Adrenal gland (tissue), 12 donors: ENCODE measurements around the gene STK32C. TPM values are rescaled to one million over a fixed set of nuclear protein-coding genes. Genes with fewer than 3 reads are reported as not detected.

ENCODE experiments used
- DNase-seq, 7 donors: peaks; one replicate each; pipeline ENCODE4 v3.0.0-alpha.2; 2019 to 2020
- H3K27ac ChIP-seq, 5 donors: fragments of 200-600 bp; sonication (generic) in 4 of 5; 1 replicate in 3 of 5; 2 replicates in 2 of 5; pipeline versions ENCODE4 v1.5.1 to v1.8.0; 2016 to 2020; ENCODE audit warnings: mild to moderate bottlenecking in 1 of 5
- H3K27me3 ChIP-seq: fragments of 200-600 bp; 2 replicates; pipeline ENCODE4 v1.8.0; 2021
- H3K36me3 ChIP-seq, 2 donors: fragments of 200-600 bp; replicated peaks in 1 of 2; 1 replicate in 1 of 2; 2 replicates in 1 of 2; pipeline versions ENCODE4 v1.5.1 to v1.8.0; 2018 to 2022
- H3K4me1 ChIP-seq, 2 donors: fragments of 200-600 bp; replicated peaks in 1 of 2; 1 replicate in 1 of 2; 2 replicates in 1 of 2; pipeline versions ENCODE4 v1.5.1 to v1.8.0; 2018 to 2021
- H3K4me3 ChIP-seq, 4 donors: fragments of 200-600 bp; sonication (generic) in 3 of 4; one replicate each; pipeline ENCODE4 v1.5.1; 2016 to 2018
- H3K9me3 ChIP-seq, 3 donors: fragments of 200-600 bp; sonication (generic) in 1 of 3; replicated peaks in 1 of 3; 1 replicate in 2 of 3; 2 replicates in 1 of 3; pipeline versions ENCODE4 v1.5.1 to v1.8.0; 2016 to 2021
- POLR2A ChIP-seq, 2 donors: fragments of 450-650 bp; IDR thresholded peaks; one replicate each; pipeline ENCODE4 v1.6.1; 2017; ENCODE audit warnings: antibody characterized with exemption in 2 of 2, mild to moderate bottlenecking in 2 of 2, moderate library complexity in 1 of 2
- WGBS, 4 donors: extraction: QIAGEN DNeasy Blood & Tissue Kit in 2 of 4; methylation state at CpG; one replicate each; pipeline versions ENCODE4 v1.1.5 to v1.1.7; 2013 to 2017; 5-methylcytosine and 5-hydroxymethylcytosine counted together
- intact Hi-C, 2 donors: fragments of 100-400 bp; cut with DNase I; formaldehyde crosslinking; loops; one replicate each; pipeline versions ENCODE4 v1.14.1 to v1.15.0; 2022 to 2023
- polyA plus RNA-seq, 3 donors: library from polyadenylated mRNA; stranded (reverse); fragments of 200-250 nt in 2 of 3; fragments of 350-450 nt in 1 of 3; fragmentation: Illumina TruSeq in 1 of 3; extraction: RNeasy Lipid Tissue Mini Kit (QIAGEN cat#74804) in 1 of 3; gene quantifications; one replicate each; pipeline ENCODE4 v1.2.3, GENCODE V29; 2013 to 2014
- total RNA-seq, 9 donors: library from RNA; depleted of rRNA in 4 of 9; stranded (reverse); fragments of >200 nt in 4 of 9; fragments of 120-200 nt in 1 of 9; fragmentation: NEBNext Ultra II Directional in 1 of 9; extraction: Animal tissue kit (Norgen Biotek cat#: 25700) in 1 of 9; gene quantifications; one replicate each; pipeline versions ENCODE4 v1.1.0 to v1.2.4, GENCODE V29; 2013 to 2023
- TF ChIP-seq, protein P1 (sequence below), 6 experiments: fragments of 450-650 bp in 4 of 6; fragments of 200-600 bp in 2 of 6; sonication (generic) in 1 of 6; IDR thresholded peaks; 1 replicate in 5 of 6; 2 replicates in 1 of 6; pipeline versions ENCODE4 v1.5.1 to v1.8.0; 2016 to 2021; ENCODE audit warnings: antibody characterized with exemption in 6 of 6, mild to moderate bottlenecking in 2 of 6, moderate library complexity in 1 of 6
- donor health status: healthy with polysubstance abuse.
- donor health status: Bipolar disorder and iron deficiency.
- donor health status: DM: yes; HTN: yes; CAD: no.
- donor health status: DM: no; HTN: no; CAD: no.
- donor health status: DM: no; HTN: no; CAD: no.
- donor health status: DM: yes; HTN: yes; CAD: no.

STK32C gene
- total and polyA plus RNA-seq, 12 donors: 2.8 to 36.5 (median 15.9) TPM

DNA sequence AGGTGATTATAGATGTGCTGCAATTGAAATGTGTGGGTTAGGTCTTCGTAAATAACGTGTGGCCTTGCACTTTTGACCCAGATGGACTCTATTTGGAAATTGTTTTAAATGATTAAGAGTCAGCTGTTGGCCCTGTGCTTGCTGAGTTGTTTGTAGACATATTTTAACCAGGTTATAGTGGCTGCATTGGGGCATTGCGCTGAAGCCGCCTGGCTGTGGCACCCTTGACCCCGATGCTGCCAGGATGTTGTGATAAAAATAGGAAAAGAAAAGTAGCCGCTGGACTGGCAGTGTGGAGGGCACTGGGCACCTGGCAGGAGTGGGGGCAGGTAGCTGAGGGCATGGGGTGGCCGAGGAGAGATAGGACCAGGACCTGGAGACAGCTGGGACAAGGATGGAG lies 37.6 kb upstream of the STK32C start:
- Histone ChIP-seq H3K27ac (no peak overlapping the region), H3K4me3 (no peak overlapping the region), H3K9me3 (no peaks in the 10 kb centered on the region), H3K4me1 (no peaks in the 10 kb centered on the region), H3K36me3 (peaks cover 0 to 17% of the 10 kb centered on the region in 2 donors), H3K27me3 (no peaks in the 10 kb centered on the region)
- 65 to 85% (median 76%) methylated on average over 7 of the region's 7 CpGs for WGBS, 4 donors
- TF ChIP-seq POLR2A (IDR thresholded peaks at IDR 0.05): no peak
- TF ChIP-seq, protein P1, sequence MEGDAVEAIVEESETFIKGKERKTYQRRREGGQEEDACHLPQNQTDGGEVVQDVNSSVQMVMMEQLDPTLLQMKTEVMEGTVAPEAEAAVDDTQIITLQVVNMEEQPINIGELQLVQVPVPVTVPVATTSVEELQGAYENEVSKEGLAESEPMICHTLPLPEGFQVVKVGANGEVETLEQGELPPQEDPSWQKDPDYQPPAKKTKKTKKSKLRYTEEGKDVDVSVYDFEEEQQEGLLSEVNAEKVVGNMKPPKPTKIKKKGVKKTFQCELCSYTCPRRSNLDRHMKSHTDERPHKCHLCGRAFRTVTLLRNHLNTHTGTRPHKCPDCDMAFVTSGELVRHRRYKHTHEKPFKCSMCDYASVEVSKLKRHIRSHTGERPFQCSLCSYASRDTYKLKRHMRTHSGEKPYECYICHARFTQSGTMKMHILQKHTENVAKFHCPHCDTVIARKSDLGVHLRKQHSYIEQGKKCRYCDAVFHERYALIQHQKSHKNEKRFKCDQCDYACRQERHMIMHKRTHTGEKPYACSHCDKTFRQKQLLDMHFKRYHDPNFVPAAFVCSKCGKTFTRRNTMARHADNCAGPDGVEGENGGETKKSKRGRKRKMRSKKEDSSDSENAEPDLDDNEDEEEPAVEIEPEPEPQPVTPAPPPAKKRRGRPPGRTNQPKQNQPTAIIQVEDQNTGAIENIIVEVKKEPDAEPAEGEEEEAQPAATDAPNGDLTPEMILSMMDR (IDR thresholded peaks at IDR 0.05): no peak
- DNase-seq: peak in 2 of 7 donors; percentile 8 to 26
- intact Hi-C loops: no loop called here

DNA sequence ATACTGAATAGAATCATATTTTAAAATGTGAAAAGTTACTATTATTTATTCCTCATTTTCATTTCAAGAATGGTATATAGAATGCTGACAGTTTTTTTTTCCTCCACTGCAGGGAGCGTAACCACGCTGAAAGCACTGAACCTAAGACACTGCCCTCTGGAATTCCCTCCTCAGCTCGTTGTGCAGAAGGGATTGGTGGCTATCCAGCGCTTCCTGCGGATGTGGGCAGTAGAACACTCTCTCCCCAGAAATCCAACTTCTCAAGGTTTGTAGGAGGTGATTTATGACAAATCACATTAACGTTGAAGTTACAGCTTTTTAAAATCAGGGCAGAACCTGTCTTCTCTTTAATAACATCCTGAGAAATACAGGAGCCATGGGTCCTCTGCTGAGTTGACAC lies 36.6 kb upstream of the STK32C start:
- TF ChIP-seq POLR2A (IDR thresholded peaks at IDR 0.05): no peak
- TF ChIP-seq, protein P1 (IDR thresholded peaks at IDR 0.05): no peak
- 80 to 90% (median 85%) methylated on average over 6 of the region's 6 CpGs for WGBS, 4 donors
- Histone ChIP-seq H3K27ac (no peak overlapping the region), H3K4me3 (no peak overlapping the region), H3K9me3 (no peaks in the 10 kb centered on the region), H3K36me3 (peaks cover 0 to 17% of the 10 kb centered on the region in 2 donors), H3K27me3 (no peaks in the 10 kb centered on the region), H3K4me1 (no peaks in the 10 kb centered on the region)
- intact Hi-C loops: no loop called here
- DNase-seq: no peak

DNA sequence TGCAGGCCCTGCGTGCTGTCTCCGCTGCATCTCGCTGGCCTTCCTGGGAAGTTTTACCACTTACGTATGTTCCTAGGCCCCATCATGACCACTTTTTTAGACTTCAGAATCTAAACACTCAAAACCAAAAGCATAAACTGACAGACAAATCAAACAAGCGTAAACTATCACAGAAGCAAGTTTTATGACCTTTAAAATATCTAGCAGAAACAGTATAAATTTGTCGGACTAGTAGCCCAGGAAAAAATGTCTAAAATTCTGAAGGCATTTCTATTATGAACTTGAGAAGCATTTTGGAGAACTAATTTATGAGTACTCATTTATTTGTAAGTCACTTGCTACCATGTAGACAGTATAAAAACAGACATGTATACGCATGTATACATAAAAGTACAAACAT lies 34.8 kb upstream of the STK32C start:
- no peaks in the 10 kb centered on the region for H3K4me1 ChIP-seq
- H3K4me3 ChIP-seq: no peak overlapping the region
- peaks cover 0 to 11% of the 10 kb centered on the region in 2 donors for H3K36me3 ChIP-seq
- WGBS, 4 donors: 86 to 99% (median 89%) methylated on average over 7 of the region's 7 CpGs
- no peak overlapping the region for H3K27ac ChIP-seq
- intact Hi-C loops: no loop called here
- no peak for DNase-seq
- H3K27me3 ChIP-seq: no peaks in the 10 kb centered on the region
- TF ChIP-seq, protein P1 (IDR thresholded peaks at IDR 0.05): no peak
- no peak for TF ChIP-seq POLR2A (IDR thresholded peaks at IDR 0.05)
- no peaks in the 10 kb centered on the region for H3K9me3 ChIP-seq

DNA sequence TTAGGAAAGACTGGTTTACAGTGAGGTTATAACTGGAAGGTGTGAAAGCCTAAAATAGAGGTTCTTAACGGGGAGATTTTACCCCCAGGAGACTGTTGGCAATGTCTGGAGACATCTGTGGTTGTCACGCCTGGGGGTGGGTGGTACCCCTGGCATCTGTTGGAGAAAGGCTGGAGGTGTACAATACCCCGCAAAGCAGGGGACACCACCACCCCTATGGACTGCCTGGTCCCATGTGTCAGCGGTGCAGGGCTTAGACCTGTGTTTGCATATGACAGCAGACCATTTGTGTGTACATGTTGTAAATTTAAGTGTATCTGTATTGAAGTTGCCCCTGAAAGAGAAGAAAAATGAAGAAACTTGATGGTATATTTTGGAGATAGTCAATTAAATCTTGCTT lies 34.0 kb upstream of the STK32C start:
- 94 to 100% (median 97%) methylated on average over 4 of the region's 4 CpGs for WGBS, 4 donors
- intact Hi-C loops: no loop called here
- Histone ChIP-seq H3K9me3 (no peaks in the 10 kb centered on the region), H3K36me3 (peaks cover 0 to 11% of the 10 kb centered on the region in 2 donors), H3K27ac (no peak overlapping the region), H3K4me1 (no peaks in the 10 kb centered on the region), H3K4me3 (no peak overlapping the region), H3K27me3 (no peaks in the 10 kb centered on the region)
- DNase-seq: no peak
- TF ChIP-seq, protein P1 (IDR thresholded peaks at IDR 0.05): no peak
- no peak for TF ChIP-seq POLR2A (IDR thresholded peaks at IDR 0.05)
